SIG-M5 treated with dmso at 0.1 percent for 504 hours (cell line): ENCODE measurements around the gene LRCH4.

Source experiments
- DNase-seq: peaks from one replicate; lab custom pipeline; 2025; ENCODE audit not compliant: unreplicated experiment; lab: John Stamatoyannopoulos, UW

LRCH4 gene

DNA sequence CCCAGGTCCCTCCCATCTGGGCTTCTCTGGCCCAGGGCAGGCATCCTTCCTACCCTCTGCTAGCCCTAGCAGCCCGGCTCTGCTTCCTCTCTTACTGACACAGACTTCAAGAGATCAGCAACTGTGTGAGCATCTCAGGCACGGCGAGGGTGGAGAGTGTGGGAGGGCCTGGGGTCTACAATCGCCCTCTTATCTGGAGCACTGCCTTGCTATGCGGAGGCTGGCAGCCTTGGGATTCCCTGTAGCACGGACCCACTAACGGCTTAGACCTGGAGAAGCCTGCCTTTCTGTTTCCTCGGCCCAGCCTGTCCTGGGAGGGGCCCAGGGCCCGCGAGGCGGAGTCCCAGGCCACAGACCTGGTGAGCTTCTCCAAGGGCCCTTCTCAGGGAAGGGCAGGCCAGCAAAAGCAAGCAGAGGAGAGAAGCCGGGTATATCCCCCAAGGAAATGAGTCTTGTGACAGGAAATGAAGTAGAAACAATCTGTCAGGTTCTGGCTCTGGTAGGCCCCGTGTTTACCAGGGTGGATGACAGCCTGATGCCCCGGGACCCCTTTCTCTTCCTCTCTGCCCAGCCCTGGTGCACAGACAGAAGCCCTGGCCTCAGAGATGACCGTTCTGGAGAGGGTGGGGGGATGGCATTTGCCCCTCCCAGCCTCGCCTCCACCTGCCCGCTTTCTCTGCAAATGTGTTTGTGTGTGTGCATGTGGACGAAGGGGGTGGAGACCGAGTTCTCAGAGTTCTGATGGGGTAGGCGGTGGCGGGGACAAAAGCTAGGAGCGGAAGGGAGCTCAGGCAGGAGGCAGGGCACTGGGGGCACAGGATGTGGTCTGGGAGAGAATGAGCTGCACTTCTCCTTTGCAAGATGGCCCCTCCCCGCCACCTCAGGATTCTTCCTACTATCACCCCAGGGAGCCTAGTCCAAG, 2.5 kb downstream of the LRCH4 start:
- DNase-seq, result peak; percentile 95

DNA sequence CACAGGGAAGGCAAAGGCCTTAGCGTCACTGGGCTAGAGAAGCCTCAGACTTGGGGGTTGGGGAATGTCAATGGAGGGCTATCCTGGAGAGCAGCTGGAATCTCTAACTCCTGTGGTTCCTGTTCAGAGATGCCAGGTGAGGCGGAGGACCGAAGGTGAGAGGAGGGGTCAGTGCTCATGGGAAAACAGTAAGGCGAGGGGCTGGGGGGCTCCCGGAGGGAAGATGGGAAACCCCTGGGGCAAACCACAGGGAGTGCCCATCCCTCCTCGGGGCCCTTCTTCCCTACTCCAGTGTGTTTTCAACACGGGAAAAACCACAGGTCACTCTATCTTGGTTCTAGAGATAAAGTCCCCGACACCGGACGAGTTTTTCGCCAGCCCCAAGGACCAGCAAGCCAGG, 3.3 kb downstream of the LRCH4 start:
- DNase-seq, result no peak

DNA sequence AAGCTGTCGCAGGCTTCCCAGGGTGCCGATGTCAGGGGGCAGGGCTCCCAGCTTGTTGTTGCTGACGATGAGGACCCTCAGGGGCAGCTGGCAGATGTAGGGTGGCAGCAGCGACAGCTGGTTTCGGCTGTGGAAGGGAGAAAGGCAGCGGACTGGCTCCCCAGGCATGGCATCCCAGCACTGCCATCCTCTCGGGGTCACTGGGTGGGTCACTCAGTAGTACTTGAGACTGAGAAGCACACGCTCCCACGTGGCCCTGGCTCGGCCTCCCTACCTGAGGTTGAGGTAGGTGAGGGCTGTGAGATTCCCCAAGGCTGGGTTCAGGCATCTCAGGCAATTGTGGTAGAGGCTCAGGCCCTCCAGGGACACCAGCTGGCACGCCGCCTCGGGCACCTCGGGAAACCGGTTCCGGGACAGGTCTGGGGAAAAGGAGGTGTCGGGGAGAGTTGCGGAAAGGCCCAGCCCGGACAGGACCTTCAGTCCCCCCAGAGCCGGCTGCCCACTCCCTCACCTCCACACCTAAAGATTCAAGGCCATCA, 3.8 kb downstream of the LRCH4 start:
- peak; percentile 40 for DNase-seq

DNA sequence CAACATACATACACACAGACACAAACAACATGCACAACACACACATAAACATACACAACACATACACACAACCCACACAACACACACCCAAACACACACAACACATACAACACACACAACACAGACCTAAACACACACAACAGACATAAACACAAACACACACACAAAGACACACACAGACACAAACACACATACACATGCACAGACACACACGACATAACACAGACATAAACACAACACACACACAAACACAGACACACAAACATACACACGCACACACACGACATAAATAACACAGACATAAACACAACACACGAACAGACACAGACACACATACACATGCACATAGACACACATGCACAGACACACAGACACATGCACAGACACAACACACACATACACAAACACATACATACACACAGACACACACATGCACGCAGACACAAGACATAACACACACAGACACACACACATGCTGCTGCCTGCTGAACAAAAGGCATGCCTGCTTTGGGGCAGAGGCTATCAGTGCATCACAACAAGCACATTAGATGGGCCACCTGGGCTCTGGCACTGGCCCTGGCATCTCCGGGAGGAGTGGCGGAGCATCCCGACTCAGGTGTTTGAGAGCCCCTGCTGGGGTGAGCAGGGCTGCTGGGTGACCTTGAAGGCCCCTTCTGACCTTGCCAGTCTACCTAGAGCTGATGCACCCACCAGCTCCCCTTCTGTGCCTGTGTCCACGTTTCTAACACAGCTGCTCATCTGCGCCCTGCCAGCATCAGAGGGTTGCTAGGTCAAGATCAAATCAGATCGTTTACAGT, 5.3 kb downstream of the LRCH4 start:
- no peak for DNase-seq

DNA sequence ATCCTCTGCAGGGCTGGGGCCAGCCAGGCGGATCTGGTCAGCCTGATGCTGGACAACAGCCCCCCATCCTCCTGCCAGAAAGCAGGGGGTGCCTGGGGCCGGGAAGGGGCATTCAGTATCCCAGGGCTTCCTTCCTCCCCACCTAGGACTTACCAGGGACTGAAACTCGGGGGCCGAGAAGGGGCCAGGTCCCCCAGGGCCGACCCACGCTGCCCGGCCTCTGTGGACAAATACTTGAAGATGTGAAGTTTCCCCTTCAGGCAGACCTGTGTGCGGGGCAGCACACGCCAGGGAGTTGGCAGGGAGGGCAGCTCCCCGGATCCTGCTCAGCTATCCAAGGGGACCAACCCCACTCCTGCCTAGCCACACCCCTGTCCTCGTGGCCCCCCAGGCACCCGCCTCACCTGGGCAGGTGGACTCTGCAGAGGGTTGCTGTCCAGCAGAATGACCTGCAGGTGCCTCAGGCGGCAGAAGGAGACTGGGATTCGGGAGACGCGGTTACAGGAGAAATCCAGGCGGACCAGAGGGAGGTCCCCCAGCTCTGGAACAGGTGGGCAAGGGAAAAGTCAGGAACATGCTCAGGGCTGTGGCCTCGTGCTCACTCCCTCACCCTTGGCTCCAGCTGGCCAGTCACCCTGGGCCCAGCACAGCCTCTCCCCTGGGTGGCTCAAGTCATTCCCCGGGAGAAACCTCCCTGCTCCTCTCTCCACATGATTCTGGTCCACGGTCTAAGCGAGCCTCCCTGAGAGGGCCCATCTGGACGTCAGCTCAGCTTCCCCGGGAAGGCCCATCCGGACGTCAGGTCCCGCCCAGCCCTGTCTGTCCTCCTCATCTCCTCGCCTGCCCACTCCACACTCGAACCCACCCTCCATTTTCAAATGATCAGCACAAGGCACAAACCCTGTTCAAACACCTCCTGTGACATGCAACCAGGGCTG, 7.4 kb downstream of the LRCH4 start:
- no peak for DNase-seq

DNA sequence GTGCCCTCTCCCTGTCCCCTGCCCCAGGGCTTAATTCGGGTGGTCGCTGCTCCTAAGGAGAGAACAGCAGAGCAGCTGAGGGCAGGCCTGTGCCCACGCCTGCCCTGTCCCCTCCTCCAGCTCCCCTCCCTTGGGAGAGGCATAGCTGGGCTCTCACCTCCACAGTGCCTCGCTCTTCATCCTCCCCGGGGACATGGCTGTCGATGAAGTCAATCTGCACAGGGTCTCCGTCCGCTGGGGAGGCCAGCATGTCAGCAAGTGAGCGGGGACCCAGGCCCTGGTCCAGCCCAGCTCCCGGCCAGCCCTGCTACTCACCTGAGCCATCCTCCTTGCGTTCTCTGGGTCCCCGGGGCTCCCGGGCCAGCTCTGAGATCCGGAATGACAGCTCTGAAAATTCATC, 8.4 kb downstream of the LRCH4 start:
- no peak for DNase-seq

DNA sequence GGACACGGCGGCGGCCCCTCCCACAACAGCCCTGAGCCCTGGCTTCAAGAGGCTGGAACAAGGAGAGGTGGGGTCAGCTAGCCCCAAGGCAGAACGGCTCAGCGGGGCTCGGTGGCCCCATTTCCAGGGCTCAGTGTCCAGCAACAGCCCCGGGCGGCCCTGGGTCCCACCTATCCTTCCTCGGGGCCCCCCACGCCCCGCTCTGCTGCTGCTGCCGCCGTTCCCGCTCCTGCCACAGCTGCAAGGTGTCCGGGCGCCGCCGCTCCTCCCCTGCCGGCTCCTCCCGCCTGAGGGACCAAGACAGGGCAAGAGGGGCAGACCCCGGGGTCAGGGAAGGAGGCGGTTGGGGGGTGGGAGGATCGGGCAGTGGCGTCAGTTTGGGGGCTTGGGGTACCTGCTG, 8.8 kb downstream of the LRCH4 start:
- DNase-seq, result no peak

DNA sequence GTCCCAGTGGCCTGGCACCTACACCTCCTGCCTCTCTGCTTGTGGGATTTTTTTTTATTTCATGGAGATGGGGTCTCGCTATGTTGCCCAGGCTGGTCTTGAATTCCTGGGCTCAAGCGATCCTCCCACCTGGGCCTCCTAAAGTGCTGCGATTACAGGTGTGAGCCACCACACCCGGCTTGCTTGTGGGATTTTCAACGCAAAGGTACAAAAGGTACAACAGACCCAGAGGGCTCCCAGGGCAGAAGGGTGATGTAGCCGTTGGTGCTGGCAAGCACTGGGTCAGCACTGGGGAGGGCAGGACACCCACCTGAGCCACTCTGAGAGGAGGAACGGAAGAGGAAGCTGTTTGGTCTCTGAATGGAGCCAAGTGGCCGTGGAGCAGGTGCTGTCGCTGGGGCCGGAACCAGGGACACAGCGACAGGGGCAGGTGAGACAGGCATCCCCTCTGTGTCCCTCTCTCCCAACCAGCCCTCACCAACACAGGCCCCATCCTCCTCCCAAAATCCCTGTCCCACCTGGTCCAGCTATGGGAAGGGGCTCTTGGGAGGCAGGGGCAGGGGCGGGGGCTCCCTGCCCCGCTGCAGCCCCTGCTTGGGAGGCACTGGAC, 9.4 kb downstream of the LRCH4 start:
- DNase-seq, result no peak

DNA sequence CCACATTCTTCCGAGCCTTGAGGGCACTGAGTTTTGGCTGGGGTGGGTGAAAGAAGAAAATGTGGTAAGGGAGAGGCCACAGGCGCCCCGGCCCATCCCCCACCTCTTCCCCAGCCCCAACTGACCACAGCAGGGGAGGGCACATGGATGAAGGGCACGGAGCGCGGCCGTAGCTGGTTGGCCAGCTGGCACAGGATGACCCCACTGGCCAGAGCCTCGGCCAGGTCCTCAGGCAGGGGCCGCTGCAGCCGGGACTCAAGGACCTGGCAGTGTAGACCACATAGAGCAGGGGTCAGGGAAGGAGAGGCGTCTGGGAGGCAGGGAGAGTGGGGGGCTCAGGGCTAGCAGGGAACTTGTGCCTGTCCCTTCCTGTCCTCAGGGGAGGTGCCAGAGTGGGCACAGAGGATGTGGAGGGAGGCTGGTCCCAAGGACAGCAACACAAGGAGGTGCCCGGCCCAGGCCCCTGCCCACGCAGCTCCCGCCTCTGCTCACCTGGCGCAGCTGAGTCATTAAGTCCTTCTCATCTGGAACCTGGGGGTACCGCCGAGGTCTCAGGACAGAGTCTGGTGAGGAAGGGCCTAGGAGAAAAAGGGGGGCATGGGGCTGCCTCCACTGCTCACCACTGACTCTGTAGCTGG, 10.1 kb downstream of the LRCH4 start:
- no peak for DNase-seq

DNA sequence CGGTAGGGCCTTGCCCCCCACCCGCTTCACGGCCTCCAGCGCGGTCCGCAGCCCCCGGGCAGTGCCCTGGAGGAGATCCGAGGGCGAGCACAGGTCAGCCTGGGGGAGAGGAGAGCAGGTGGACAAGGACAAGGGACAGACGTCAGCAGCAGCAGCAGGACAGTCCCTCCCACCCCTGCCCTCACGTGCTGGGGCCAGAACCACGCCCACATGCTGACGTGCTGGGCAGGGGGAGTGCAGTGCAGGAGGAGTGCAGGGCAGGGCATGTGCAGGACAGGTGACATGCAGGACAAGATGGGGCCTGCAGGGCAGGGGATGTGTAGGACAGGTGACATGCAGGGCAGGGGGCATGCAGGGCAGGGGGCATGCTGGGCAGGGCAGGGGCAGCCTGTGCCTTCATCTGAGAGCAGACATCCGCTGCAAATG, 10.7 kb downstream of the LRCH4 start:
- DNase-seq, result no peak

DNA sequence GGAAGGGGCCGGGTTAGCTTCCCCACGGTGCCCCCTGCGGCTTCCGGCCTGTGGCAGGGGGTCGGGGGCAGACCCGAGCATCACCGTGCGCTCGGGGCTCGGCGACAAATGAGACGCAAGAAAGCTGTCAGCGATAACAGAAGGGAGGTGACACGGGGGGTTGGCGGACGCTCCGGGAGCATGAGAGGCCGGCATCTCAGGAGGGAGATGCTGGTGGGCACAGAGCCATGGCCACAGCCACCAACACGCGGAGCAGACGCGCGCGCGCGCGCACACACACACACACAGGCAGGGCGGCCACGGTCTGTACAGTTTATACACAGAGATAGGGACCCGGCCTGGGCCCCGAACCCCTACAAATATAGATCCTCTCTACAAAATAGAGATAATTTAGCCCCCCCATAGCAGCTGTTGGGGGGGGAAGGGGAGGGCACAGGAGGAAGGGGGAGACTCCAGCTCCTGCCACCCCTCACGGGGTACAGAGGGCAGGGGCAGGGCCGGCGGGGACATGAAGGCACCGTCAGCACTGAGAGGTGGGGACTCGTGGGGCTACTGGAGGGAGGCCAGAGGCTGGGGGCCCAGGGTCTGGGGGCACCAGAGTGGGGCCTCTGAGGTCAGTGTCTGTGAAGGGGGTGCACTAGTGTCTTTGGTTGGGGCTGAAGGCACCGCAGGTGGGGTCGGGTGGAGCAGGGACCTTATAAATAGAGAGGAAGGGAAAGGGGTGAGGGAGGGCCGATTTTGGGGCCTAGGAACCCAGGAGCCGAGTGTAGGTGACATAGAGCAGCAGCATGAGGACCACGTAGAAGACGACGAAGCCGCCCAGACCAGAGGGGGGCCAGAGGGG, 11.3 kb downstream of the LRCH4 start:
- no peak for DNase-seq

DNA sequence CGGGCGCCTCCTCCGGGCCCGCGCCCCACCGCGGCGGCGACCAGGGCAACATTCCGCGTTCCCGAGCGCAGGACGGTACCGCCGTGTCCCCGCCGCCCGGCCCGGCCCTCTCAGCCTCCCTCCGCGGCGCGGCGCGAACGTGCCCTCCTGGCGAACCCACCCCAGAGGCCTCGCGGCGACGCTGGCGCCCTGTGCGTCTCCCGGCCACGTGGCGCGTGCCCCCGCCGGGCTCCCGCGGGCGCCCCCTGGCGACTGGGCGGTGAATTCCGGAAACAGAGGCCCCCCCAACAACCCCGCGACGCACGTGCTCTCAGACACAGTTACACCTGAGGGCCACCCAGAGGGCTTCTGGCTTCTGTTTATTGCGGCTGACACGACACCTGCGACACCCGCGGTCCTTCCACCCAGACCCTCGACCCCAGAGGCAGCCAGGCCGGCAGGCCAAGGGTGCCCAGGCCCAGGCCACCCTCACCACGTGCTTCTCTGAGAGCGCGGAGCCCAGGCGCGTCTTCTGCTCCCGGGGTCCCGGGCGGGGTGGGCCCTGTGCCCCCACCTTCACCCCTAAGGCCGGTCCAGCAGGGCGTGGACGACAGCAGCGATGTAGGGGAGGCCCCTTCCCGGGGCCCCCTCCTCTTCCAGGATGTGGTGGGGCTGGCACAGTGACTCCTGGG, 12.1 kb downstream of the LRCH4 start, which contains the start of gene SAP25:
Gene SAP25, minus strand, starts transcription at position 210 of the 671 bp plus-strand sequence. Its CDS starts 158 bp downstream, at position 52.
- DNase-seq, result no peak

DNA sequence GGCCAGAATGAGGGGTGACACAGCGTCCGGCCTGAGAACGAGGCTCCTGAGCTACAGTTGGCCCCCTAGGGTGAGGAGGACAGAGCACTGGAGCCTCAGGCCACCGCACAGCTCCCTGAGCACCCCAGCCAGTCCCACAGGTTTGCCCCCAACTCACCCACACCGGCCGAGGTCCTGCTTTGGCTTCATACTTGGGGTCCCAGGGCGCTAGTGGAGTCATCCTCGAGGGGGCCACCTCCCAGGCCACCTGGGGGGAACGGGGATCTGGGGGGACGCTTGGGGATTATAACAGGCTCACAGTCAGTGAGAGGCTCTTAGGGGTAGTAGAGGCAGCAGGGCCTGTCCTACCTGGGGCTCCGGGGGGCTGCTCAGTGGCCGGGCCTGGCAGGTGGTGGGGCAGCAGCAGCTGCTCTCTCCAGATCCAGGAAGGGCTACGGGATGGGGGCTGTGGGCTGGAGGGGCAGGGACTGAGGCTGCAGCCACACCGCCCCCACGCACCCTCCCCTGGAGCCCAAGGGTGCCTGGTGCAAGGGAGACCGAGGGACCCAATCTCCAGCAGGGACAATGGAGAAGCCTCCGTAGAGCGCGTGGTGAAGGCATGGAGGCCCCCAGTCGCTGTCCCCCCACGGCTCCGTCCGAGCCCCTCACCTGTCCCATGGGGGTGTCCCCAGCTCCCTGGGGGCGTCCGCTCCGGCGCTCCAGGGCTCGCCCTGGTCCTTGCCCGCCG, 12.8 kb downstream of the LRCH4 start:
- DNase-seq, result no peak

DNA sequence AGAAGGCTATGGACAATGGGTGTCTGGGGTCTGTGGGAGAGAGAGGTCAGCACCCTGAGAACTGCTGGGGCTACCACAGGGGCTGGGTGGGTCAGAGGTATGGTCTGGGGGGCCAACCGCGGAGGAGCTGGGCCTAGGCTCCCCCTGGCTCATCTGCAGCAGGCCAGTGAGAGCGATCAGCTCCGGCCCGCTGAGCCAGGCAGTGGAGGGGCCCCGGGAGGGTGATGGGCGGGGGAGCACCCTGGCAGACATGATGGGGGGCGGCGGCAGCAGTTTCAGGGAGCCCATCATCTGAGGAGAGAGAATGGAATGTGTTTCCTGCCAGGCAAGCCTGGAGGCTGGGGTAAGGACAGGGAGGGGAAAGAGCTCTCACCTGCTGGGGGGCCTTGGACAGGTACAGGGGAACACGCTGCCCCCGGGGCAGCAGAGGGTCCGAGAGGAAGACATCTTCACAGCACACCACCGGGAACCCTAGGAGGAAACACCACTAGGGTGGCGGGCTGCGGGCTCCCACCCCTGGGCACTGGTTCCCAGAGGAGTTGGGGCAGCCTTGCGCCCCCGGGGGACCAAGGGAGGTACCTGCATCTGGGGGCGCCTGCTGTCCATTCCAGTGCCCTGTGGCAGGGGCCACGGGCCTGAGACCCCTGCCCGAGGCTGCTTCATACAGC, 13.5 kb downstream of the LRCH4 start:
- no peak for DNase-seq

DNA sequence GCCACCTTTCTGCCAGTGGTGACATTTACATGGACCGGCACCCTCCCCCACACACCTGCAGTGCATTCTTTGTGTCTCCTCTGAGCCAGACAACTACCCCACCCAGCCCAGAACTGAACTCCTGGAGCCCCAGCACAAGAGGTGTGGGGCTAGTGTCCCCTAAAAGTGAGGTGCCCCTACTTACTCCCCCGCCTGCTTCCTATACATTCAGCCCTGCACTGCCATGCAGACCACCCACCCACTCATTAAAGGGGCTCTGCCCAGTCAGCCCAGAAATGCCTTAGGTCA, 14.2 kb downstream of the LRCH4 start:
- no peak for DNase-seq

DNA sequence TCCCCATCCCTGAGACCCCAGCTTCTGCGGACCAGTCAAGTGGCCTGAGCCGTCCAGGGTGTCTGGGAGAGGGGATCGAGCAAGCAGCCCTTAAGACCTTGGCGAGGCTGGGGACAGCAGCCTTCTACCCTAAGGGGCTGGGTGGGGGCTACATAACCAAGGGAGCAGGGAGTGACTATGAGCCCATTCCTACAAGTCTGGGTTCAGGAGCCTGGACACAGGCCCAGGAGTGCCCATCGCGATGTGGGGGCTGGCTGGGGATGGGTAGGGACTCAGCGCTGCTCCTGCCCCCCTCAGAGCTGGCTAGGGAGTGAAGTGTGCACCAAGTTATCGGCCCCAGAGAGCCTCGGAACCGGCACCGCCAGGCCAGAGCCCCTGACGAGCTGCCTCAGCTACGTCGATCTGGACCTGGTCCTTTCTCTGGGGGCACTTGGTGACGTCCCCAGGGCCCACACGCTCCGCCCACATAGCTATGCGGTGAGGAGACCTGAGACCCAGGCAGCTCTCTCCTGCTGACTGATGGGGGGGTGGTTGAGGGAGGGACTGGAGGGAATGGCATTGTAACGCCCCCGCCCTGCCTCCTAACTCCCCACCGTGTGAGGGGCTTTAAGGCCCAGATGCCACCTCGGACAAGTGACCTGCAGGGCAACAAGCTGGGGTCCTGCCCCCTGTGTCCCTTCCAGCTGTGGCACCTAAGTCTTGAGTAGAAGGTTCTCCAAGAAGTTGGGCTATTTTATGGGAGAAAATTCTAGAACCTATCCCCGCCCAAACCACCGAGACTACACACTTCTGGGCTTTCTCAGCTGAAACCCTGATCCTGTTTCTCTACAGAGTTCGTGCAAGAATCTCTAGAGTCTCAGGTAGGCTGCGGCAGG, 14.7 kb downstream of the LRCH4 start:
- no peak for DNase-seq
